T47D (cell line): ENCODE data around the gene MAP3K13.
"Not testable (repeated sequence)": the region's sequence is repeated elsewhere in the genome, so short reads cannot be mapped to it uniquely, and the experiment has no call there.

Experiments
- DNase-seq, 2 experiments: peaks; one replicate each; pipeline versions ENCODE4 v3.0.0 to v3.0.0-alpha.2; 2011 to 2012; ENCODE audit warnings: low read depth in 1 of 2, low spot score in 1 of 2
- JUND ChIP-seq: IDR thresholded peaks from 2 replicates; pipeline ENCODE4 v1.6.1; 2012; ENCODE audit warnings: low read depth
- in situ Hi-C: cut with HindIII; loops from 2 replicates; pipeline ENCODE4 v1.10.0; 2016; ENCODE audit warnings: low sequenced_read_pairs, low pct_unique_long_range_greater_than_20kb

The MAP3K13 gene

DNA sequence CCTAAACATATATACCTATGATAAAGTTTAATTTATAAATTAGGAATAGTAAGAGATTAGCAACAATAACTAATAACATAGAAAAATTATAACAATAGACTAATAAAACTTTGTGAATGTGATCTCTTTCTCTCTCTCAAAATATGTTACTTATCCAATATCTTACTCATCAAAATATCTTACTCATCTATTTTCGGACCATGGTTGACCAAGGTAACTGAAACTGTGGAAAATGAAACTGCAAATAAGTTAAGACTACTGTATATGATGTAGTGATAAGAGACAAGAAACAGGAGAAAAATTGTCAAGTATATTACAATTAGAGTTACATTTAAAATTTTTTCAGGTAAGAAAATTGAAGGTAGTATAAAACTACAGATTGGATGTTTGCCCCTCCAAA lies 19.2 kb downstream of the MAP3K13 start:
- TF ChIP-seq JUND, result no peak
- in situ Hi-C loops, result no loop called here

DNA sequence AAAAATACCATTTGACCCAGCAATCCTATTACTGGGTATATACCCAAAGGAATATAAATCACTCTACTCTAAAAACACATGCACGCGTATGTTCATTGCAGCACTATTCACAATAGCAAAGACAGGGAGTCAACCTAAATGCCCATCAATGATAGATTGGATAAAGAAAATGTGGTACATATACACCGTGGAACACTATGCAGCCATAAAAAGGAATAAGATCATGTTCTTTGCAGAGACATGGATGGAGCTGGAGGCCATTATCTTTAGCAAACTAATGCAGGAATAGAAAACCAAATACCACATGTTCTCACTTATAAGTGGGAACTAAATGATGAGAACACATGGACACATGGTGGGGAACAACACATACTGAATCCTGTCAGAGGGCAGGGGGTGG lies 23.6 kb downstream of the MAP3K13 start:
- in situ Hi-C loops, result not testable (repeated sequence)

More for the DNA sequence above, 19.2 kb downstream of the MAP3K13 start:
- DNase-seq, result no peak

DNA sequence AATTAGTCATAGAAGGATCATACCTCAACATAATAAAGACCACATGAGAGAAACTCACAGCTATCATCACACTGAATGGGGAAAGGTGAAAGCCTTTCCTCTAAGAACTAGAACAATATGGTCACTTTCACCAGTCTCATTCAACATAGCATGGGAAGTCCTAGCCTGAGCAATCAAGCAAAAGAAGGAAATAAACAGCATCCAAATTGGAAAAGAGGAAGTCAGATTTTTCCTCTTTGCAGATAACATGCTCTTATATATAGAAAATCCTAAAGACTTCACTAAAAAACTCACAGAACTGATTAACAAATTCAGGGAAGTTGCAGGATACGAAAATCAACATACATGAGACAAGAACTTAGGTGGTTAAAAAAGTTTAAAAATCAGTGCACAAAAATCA lies 24.7 kb downstream of the MAP3K13 start:
- TF ChIP-seq JUND, result no peak
- in situ Hi-C loops, result no loop called here

More for the DNA sequence above, 23.6 kb downstream of the MAP3K13 start:
- DNase-seq, result not testable (repeated sequence)

DNA sequence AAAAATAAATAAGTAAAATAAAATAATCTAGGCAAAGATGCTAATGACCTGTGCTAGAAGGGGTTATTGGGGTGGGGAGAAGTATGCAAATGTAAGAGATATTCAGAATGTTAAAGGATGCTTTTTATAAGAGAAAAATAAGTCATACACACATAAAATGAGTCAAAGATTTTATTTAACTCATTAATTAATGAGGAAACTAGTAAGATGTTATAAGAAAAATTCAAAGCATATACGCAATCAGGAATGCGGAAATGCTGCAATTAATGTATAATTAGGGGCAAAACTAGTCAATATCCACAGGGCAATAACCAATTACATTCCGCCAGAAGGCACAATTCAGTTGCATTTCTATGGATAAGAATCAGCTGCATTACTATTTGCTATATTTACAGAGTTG lies 30.1 kb downstream of the MAP3K13 start:
- DNase-seq, result peak in 1 of 2 experiments; percentile 24
- in situ Hi-C loops, result no loop called here
- no peak for TF ChIP-seq JUND

More for the DNA sequence above, 24.7 kb downstream of the MAP3K13 start:
- no peak for DNase-seq

GRCh38 chr3:185397676-185398075 lies 34.7 kb downstream of the MAP3K13 start:
- no peak for DNase-seq
- in situ Hi-C loops, result no loop called here
- no peak for TF ChIP-seq JUND

- in situ Hi-C loops, result no loop called here
- TF ChIP-seq JUND, result no peak
- no peak for DNase-seq
These were observed 37.1 kb downstream of the MAP3K13 start for GRCh38 chr3:185399737-185400667.

GRCh38 chr3:185400866-185401265 lies 37.9 kb downstream of the MAP3K13 start:
- TF ChIP-seq JUND, result no peak
- in situ Hi-C loops, result no loop called here
- DNase-seq, result no peak

- no peak for TF ChIP-seq JUND
- DNase-seq, result no peak
- in situ Hi-C loops, result no loop called here
These were observed 38.5 kb downstream of the MAP3K13 start for GRCh38 chr3:185401319-185401955.

GRCh38 chr3:185402561-185402960 lies 39.6 kb downstream of the MAP3K13 start:
- TF ChIP-seq JUND, result no peak
- DNase-seq, result no peak

GRCh38 chr3:185403002-185403401 lies 40.1 kb downstream of the MAP3K13 start:
- DNase-seq, result no peak
- in situ Hi-C loops, result no loop called here
- TF ChIP-seq JUND, result no peak

More at GRCh38 chr3:185402561-185402960, 39.6 kb downstream of the MAP3K13 start:
- in situ Hi-C loops, result no loop called here

DNA sequence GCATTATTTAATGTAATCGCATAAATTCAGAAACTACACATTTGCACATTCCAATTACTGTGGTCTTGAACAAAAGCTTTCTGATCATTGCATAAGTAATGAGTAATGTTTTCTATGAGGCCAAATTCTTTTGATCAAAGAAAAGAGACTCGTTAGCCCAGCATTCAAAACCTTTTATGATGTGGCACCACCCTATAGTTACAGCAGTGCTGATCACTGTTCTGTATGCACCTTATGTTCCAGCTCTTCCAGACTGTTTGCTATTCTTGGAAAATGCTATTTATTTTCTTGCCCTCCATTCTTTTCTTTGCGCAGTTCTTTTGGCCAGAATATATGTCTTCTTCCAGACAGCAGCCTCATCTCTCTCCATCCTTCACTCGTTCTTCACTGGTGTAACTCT lies 42.3 kb downstream of the MAP3K13 start:
- in situ Hi-C loops, result no loop called here
- no peak for TF ChIP-seq JUND
- no peak for DNase-seq

GRCh38 chr3:185405664-185406063 lies 42.7 kb downstream of the MAP3K13 start:
- in situ Hi-C loops, result no loop called here
- DNase-seq, result no peak
- TF ChIP-seq JUND, result no peak

GRCh38 chr3:185406121-185406620 lies 43.2 kb downstream of the MAP3K13 start:
- no peak for TF ChIP-seq JUND
- DNase-seq, result no peak
- in situ Hi-C loops, result no loop called here

- in situ Hi-C loops, result no loop called here
- no peak for TF ChIP-seq JUND
- no peak for DNase-seq
These were observed 47.0 kb downstream of the MAP3K13 start for GRCh38 chr3:185409957-185410356.
